Hepatocyte (in vitro differentiated cells): ENCODE measurements around the gene ESD. TPM values are rescaled to one million over a fixed set of nuclear protein-coding genes. Genes with fewer than 3 reads are reported as not detected.

ENCODE experiments used
- DNase-seq: peaks from one replicate; pipeline ENCODE4 v3.0.0-alpha.2; 2016; ENCODE audit warnings: low spot score
- H2AFZ ChIP-seq: fragments of 200-600 bp; sonication (generic); 2 replicates; pipeline ENCODE4 v1.6.0; 2016; ENCODE audit warnings: antibody characterized with exemption, mild to moderate bottlenecking
- H3K27ac ChIP-seq: fragments of 200-600 bp; sonication (generic); 2 replicates; pipeline ENCODE4 v1.5.1; 2016; ENCODE audit warnings: mild to moderate bottlenecking
- H3K27me3 ChIP-seq: fragments of 200-600 bp; sonication (generic); 2 replicates; pipeline ENCODE4 v1.6.1; 2016
- H3K36me3 ChIP-seq: fragments of 200-600 bp; sonication (generic); replicated peaks from 2 replicates; pipeline ENCODE4 v1.5.1; 2016; ENCODE audit warnings: low read depth; ENCODE audit not compliant: insufficient read depth
- H3K4me1 ChIP-seq: fragments of 200-600 bp; sonication (generic); 2 replicates; pipeline ENCODE4 v1.5.1; 2016; ENCODE audit warnings: mild to moderate bottlenecking, moderate library complexity; ENCODE audit not compliant: insufficient read depth
- H3K4me2 ChIP-seq: fragments of 200-600 bp; sonication (generic); 2 replicates; pipeline ENCODE4 v1.6.0; 2016
- H3K4me3 ChIP-seq: fragments of 200-600 bp; sonication (generic); 2 replicates; pipeline ENCODE4 v1.5.1; 2016; ENCODE audit warnings: mild to moderate bottlenecking
- H3K79me2 ChIP-seq: fragments of 200-600 bp; sonication (generic); 2 replicates; pipeline ENCODE4 v1.6.0; 2017; ENCODE audit warnings: mild to moderate bottlenecking
- H3K9me2 ChIP-seq: fragments of 200-600 bp; sonication (generic); replicated peaks from 2 replicates; pipeline ENCODE4 v1.6.0; 2017; ENCODE audit warnings: mild to moderate bottlenecking; ENCODE audit not compliant: insufficient read depth
- H3K9me3 ChIP-seq: fragments of 200-600 bp; sonication (generic); 2 replicates; pipeline ENCODE4 v1.5.1; 2016; ENCODE audit warnings: low read depth, mild to moderate bottlenecking
- H4K20me1 ChIP-seq: fragments of 200-600 bp; sonication (generic); 2 replicates; pipeline ENCODE4 v1.6.0; 2016; ENCODE audit warnings: mild to moderate bottlenecking; ENCODE audit not compliant: insufficient read depth, poor library complexity, severe bottlenecking
- EZH2 ChIP-seq: fragments of 200-600 bp; sonication (generic); IDR thresholded peaks from 2 replicates; pipeline ENCODE4 v1.6.1; 2016; ENCODE audit warnings: antibody characterized with exemption, mild to moderate bottlenecking, borderline replicate concordance
- EZH2phosphoT487 ChIP-seq: fragments of 200-600 bp; sonication (generic); IDR thresholded peaks from one replicate; pipeline ENCODE4 v1.6.1; 2018; ENCODE audit warnings: antibody characterized with exemption, mild to moderate bottlenecking, low read depth, moderate library complexity; ENCODE audit not compliant: unreplicated experiment, severe bottlenecking
- WGBS: methylation state at CpG from one replicate; pipeline ENCODE4 v1.1.6; 2016; ENCODE audit warnings: low lambda C conversion rate; ENCODE audit errors: missing lambda C conversion rate; 5-methylcytosine and 5-hydroxymethylcytosine counted together
- polyA plus RNA-seq: library from polyadenylated mRNA; unstranded; fragments of >200 nt; fragmentation: Nextera tagmentation; extraction: Ambion mirVana; gene quantifications from 2 replicates; pipeline ENCODE4 v1.2.1, GENCODE V29; 2016
- total RNA-seq: library from RNA; depleted of rRNA; stranded (reverse); fragments of >200 nt; gene quantifications from 2 replicates; pipeline ENCODE4 v1.2.3, GENCODE V29; 2014
- TF ChIP-seq, protein P1 (sequence below): fragments of 200-600 bp; sonication (generic); IDR thresholded peaks from 2 replicates; pipeline ENCODE4 v1.5.1; 2016; ENCODE audit warnings: antibody characterized with exemption, mild to moderate bottlenecking; ENCODE audit not compliant: poor library complexity

The ESD gene
- total and polyA plus RNA-seq, 2 experiments from 2014 or later: 127 to 129 TPM

DNA sequence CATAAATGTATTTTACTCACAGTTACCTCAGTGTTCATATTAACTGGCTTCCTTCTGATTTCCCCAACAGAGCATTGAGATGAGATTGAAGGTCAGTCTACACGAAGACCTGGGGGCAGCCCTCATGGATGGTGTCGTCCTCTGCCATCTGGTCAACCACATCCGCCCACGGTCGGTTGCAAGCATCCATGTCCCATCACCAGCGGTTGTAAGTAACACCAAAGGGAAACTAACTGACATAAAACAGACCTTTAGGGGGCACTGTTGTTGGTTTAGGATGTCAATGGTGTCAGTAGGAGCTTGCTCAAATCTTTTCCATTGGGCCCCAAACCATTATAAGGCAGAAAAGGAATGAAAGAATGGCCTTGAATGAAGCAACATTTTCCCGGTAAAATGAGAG, 68.2 kb downstream of the ESD start:
- H3K9me2 ChIP-seq: no peaks in the 10 kb centered on the region
- no peaks in the 10 kb centered on the region for H4K20me1 ChIP-seq
- 96% methylated on average over 7 of the region's 7 CpGs for WGBS
- no peak for DNase-seq
- H3K4me1 ChIP-seq: no peaks in the 10 kb centered on the region
- no peak overlapping the region for H3K4me3 ChIP-seq
- H3K9me3 ChIP-seq: no peaks in the 10 kb centered on the region
- TF ChIP-seq EZH2phosphoT487 (no peak), EZH2 (no peak)
- TF ChIP-seq, protein P1, sequence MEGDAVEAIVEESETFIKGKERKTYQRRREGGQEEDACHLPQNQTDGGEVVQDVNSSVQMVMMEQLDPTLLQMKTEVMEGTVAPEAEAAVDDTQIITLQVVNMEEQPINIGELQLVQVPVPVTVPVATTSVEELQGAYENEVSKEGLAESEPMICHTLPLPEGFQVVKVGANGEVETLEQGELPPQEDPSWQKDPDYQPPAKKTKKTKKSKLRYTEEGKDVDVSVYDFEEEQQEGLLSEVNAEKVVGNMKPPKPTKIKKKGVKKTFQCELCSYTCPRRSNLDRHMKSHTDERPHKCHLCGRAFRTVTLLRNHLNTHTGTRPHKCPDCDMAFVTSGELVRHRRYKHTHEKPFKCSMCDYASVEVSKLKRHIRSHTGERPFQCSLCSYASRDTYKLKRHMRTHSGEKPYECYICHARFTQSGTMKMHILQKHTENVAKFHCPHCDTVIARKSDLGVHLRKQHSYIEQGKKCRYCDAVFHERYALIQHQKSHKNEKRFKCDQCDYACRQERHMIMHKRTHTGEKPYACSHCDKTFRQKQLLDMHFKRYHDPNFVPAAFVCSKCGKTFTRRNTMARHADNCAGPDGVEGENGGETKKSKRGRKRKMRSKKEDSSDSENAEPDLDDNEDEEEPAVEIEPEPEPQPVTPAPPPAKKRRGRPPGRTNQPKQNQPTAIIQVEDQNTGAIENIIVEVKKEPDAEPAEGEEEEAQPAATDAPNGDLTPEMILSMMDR: no peak
- no peak overlapping the region for H3K4me2 ChIP-seq
- H3K27ac ChIP-seq: no peak overlapping the region
- no peak overlapping the region for H2AFZ ChIP-seq
- no peaks in the 10 kb centered on the region for H3K36me3 ChIP-seq
- no peaks in the 10 kb centered on the region for H3K27me3 ChIP-seq
- H3K79me2 ChIP-seq: no peaks in the 10 kb centered on the region

DNA sequence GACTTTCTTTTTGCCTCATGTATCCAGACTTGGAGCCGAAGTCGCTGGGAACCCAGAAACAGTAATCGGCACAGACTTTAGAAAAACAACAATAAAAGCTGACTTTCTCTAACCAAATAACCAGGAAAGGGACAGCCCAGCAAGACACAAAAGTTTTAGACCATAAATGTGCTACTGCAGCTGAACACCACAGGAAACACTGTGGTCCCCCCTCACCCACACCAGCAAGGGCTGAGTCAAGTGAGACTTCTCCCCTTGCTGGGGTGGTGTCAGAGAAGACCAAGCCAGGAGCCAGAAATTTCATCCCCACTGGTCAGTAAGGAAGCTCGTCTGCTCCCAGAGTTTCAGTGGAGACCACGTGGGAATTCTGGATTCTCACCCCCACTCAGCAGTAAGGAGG, 70.6 kb downstream of the ESD start:
- Histone ChIP-seq H3K27ac (no peak overlapping the region), H3K4me1 (no peaks in the 10 kb centered on the region), H3K36me3 (no peaks in the 10 kb centered on the region), H3K4me3 (no peak overlapping the region), H3K9me2 (no peaks in the 10 kb centered on the region), H3K4me2 (no peak overlapping the region), H4K20me1 (no peaks in the 10 kb centered on the region), H2AFZ (no peak overlapping the region), H3K27me3 (no peaks in the 10 kb centered on the region), H3K9me3 (no peaks in the 10 kb centered on the region), H3K79me2 (no peaks in the 10 kb centered on the region)
- DNase-seq: no peak
- TF ChIP-seq EZH2: no peak
- WGBS: 96% methylated on average over 5 of the region's 5 CpGs

Other genes with a start within 250 kb of the ESD start
- gene LRCH1, start 244.0 kb downstream of the ESD start, total RNA-seq: 14.1 and 16.3 TPM in 2 replicates
- 5.0 and 5.7 TPM in 2 replicates for gene LRCH1, start 244.0 kb downstream of the ESD start, polyA plus RNA-seq
- 0.20 and 0.23 TPM in 2 replicates for gene HTR2A, start 99.9 kb upstream of the ESD start, total RNA-seq
- 0.11 TPM in 1 of 2 replicates, not detected in the other for gene HTR2A, start 99.9 kb upstream of the ESD start, polyA plus RNA-seq